GM12878 (cell line): Measurements from ENCODE around the gene ZBTB44. TPM values are rescaled to one million over a fixed set of nuclear protein-coding genes. Genes with fewer than 3 reads are reported as not detected.

Experiments
- ATAC-seq: fragments of 200-7000 bp; cut with Tn5 transposase; 3 replicates; pipeline ENCODE4 v1.9.1; 2020; ENCODE audit warnings: mild to moderate bottlenecking, moderate library complexity
- BruUV-seq: library from RNA; stranded (reverse); fragments of 400-500 nt; replicated peaks from 2 replicates; lab custom pipeline; 2021; lab: Mats Ljungman, UMichigan
- CTCF ChIA-PET: fragments of 300-600 bp; sonication (Branson Sonifier 250); formaldehyde crosslinking; extraction: SDS; loops from one replicate; lab custom pipeline; 2021; ENCODE audit warnings: inconsistent platforms; lab: Yijun Ruan, JAX
- POLR2A ChIA-PET: fragments of 350-600 bp; formaldehyde crosslinking; extraction: SDS; loops from one replicate; lab custom pipeline; 2021; ENCODE audit warnings: inconsistent platforms; lab: Charles Lee
- RAD21 ChIA-PET: fragments of 300-600 bp; sonication (Branson Sonifier 250); formaldehyde crosslinking; loops from one replicate; lab custom pipeline; 2023; ENCODE audit warnings: antibody characterized with exemption; ENCODE audit not compliant: unreplicated experiment; lab: Charles Lee
- SMC1A ChIA-PET: fragments of 300-600 bp; sonication (Branson Sonifier 250); formaldehyde crosslinking; loops from one replicate; lab custom pipeline; 2023; ENCODE audit not compliant: unreplicated experiment, uncharacterized antibody; lab: Charles Lee
- DNase-seq: peaks from one replicate; pipeline ENCODE4 v3.0.0-alpha.2; 2011; ENCODE audit warnings: low read depth, low spot score
- FAIRE-seq: peaks from 3 replicates; lab custom pipeline; 2011; peaks lifted over from hg19 to GRCh38; lab: Jason Lieb, UNC
- H2AFZ ChIP-seq: 2 replicates; pipeline ENCODE4 v1.6.0; 2011; ENCODE audit warnings: low read depth, low read length, control low read depth; ENCODE audit not compliant: control insufficient read depth
- H3K27ac ChIP-seq: 2 replicates; pipeline ENCODE4 v1.5.1; 2011; ENCODE audit warnings: control low read depth; ENCODE audit not compliant: control insufficient read depth, insufficient read depth
- H3K27me3 ChIP-seq, 2 experiments: replicated peaks in 1 of 2; 2 replicates each; pipeline versions ENCODE4 v1.6.0 to v1.6.1; 2011; ENCODE audit warnings: low read length in 1 of 2; ENCODE audit not compliant: control insufficient read depth in 2 of 2, insufficient read depth in 2 of 2
- H3K36me3 ChIP-seq, 2 experiments: 2 replicates each; pipeline ENCODE4 v1.5.1; 2011; ENCODE audit warnings: low read length in 1 of 2; ENCODE audit not compliant: control insufficient read depth in 2 of 2, insufficient read depth in 2 of 2
- H3K4me1 ChIP-seq: 2 replicates; pipeline ENCODE4 v1.6.1; 2011; ENCODE audit warnings: mild to moderate bottlenecking, low read length, moderate library complexity, mixed read lengths; ENCODE audit not compliant: control insufficient read depth, insufficient read depth
- H3K4me2 ChIP-seq: 2 replicates; pipeline ENCODE4 v1.6.0; 2011; ENCODE audit warnings: control low read depth; ENCODE audit not compliant: control insufficient read depth, insufficient read depth
- H3K4me3 ChIP-seq: fragments of 200-600 bp; sonication (generic); 2 replicates; pipeline ENCODE4 v1.5.1; 2016
- H3K79me2 ChIP-seq: 2 replicates; pipeline ENCODE4 v1.6.0; 2011; ENCODE audit warnings: low read length; ENCODE audit not compliant: control insufficient read depth, insufficient read depth
- H3K9ac ChIP-seq: 2 replicates; pipeline ENCODE4 v1.8.0; 2011; ENCODE audit warnings: low read length, control low read depth, mixed read lengths; ENCODE audit not compliant: control insufficient read depth, insufficient read depth
- H3K9me3 ChIP-seq: replicated peaks from 3 replicates; pipeline ENCODE4 v1.5.1; 2011; ENCODE audit warnings: mild to moderate bottlenecking, low read length; ENCODE audit not compliant: control insufficient read depth, insufficient read depth
- H4K20me1 ChIP-seq: 2 replicates; pipeline ENCODE4 v1.6.0; 2011; ENCODE audit not compliant: control insufficient read depth, insufficient read depth
- CBFB ChIP-seq: IDR thresholded peaks from 2 replicates; pipeline ENCODE4 v1.6.1; 2016; ENCODE audit warnings: antibody characterized with exemption, low read depth
- EGR1 ChIP-seq, 2 experiments: IDR thresholded peaks; 1 replicate in 1 of 2; 2 replicates in 1 of 2; pipeline ENCODE4 v1.6.1; 2011 to 2012; ENCODE audit warnings: low read depth in 2 of 2, low read length in 2 of 2, borderline replicate concordance in 1 of 2, mild to moderate bottlenecking in 1 of 2, moderate library complexity in 1 of 2
- GABPA ChIP-seq: IDR thresholded peaks from 2 replicates; pipeline ENCODE4 v1.6.1; 2014; ENCODE audit warnings: antibody characterized with exemption, low read depth, mild to moderate bottlenecking, inconsistent platforms
- ZBTB4 ChIP-seq: fragments of 450-650 bp; formaldehyde crosslinking; IDR thresholded peaks from 2 replicates; pipeline ENCODE4 v1.4.0; 2022; ENCODE audit warnings: mild to moderate bottlenecking, moderate library complexity
- ZNF207 ChIP-seq: fragments of 450-650 bp; IDR thresholded peaks from 2 replicates; pipeline ENCODE4 v1.6.1; 2014; ENCODE audit warnings: antibody characterized with exemption, mild to moderate bottlenecking, borderline replicate concordance
- ZZZ3 ChIP-seq: IDR thresholded peaks from 2 replicates; pipeline ENCODE4 v1.6.1; 2011; ENCODE audit warnings: low read depth; ENCODE audit not compliant: control insufficient read depth, insufficient read length
- WGBS: methylation state at CpG from one replicate; pipeline ENCODE4 v1.1.6; 2016; ENCODE audit warnings: low lambda C conversion rate; ENCODE audit not compliant: insufficient replicate concordance, insufficient coverage; ENCODE audit errors: missing lambda C conversion rate; 5-methylcytosine and 5-hydroxymethylcytosine counted together
- in situ Hi-C: fragments of 300-500 bp; cut with MboI; formaldehyde crosslinking; loops from 9 replicates; pipeline ENCODE4 v1.14.3; 2018; ENCODE audit warnings: mixed read lengths
- intact Hi-C: fragments of 100-400 bp; cut with micrococcal nuclease; formaldehyde crosslinking; loops from one replicate; pipeline ENCODE4 v1.14.2; 2022; ENCODE audit not compliant: unreplicated experiment
- polyA plus RNA-seq, 11 experiments: library from polyadenylated mRNA; depleted of rRNA in 4 of 11; unstranded in 6 of 11; stranded (reverse) in 5 of 11; fragments of >200 nt; fragmentation: Nextera tagmentation in 4 of 11; fragmentation: Illumina TruSeq in 1 of 11; extraction: Ambion mirVana in 4 of 11; extraction: Trizol in 1 of 11; gene quantifications; 1 replicate in 1 of 11; 2 replicates in 10 of 11; pipeline versions ENCODE4 v1.2.1 to v1.2.3, GENCODE V29; 2011 to 2016; ENCODE audit warnings: inconsistent platforms in 2 of 11, missing spikeins in 2 of 11, low read depth in 1 of 11
- total RNA-seq, 4 experiments: library from RNA; depleted of rRNA in 3 of 4; stranded (reverse); fragments of >200 nt in 3 of 4; fragmentation: Illumina TruSeq in 1 of 4; extraction: Trizol in 1 of 4; gene quantifications; 2 replicates each; pipeline versions ENCODE4 v1.2.1 to v1.2.3, GENCODE V29; 2013 to 2021

The ZBTB44 gene
- total and polyA plus RNA-seq, 10 of the 15 experiments (the other 5 are each of a cell fraction or from before 2014, with no cell fraction given): 2.8 to 38.2 (median 12.2) TPM

DNA sequence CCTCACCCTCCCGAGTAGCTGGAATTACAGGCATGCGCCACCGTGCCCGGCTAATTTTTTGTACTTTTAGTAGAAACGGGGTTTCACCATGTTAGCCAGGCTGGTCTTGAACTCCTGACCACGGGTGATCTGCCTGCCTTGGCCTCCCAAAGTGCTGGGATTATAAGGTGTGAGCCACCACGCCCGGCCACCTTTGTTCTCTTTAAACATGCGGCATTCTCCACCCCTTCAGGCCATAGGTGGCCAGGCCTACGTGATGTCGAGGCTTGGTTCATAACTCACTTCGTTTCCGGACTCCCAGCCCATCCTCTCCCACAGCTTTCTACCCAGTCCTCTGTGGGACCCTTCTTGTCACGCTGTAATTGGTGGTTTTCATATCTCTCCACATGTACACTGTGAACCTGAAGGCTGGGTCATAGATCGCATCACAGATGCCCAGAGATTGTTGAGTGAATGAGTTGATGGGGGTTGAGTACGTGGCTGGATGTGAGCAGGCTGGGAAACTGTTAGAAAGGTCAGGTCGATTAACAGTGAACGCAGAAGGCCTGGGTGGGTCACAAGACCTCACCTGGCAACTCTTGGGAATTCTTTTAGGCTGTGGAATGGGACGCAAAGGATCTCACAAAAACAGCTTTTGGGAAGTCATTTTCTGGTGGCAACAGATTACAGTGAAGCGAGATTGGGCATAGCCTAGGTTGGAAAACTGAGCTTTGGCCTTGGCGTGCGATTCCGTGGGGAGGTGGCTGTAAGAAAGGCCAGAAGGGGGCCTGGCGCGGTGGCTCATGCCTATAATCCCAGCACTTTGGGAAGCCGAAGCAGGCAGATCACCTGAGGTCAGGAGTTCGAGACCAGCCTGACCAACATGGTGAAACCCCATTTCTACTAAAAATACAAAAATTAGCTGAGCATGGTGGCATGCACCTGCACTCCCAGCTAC is 110.7 kb downstream of the ZBTB44 start (continued):
- TF ChIP-seq ZBTB4 (CRISPR knock-in tag) (no peak), ZZZ3 (no peak), ZNF207 (no peak), GABPA (no peak)

DNA sequence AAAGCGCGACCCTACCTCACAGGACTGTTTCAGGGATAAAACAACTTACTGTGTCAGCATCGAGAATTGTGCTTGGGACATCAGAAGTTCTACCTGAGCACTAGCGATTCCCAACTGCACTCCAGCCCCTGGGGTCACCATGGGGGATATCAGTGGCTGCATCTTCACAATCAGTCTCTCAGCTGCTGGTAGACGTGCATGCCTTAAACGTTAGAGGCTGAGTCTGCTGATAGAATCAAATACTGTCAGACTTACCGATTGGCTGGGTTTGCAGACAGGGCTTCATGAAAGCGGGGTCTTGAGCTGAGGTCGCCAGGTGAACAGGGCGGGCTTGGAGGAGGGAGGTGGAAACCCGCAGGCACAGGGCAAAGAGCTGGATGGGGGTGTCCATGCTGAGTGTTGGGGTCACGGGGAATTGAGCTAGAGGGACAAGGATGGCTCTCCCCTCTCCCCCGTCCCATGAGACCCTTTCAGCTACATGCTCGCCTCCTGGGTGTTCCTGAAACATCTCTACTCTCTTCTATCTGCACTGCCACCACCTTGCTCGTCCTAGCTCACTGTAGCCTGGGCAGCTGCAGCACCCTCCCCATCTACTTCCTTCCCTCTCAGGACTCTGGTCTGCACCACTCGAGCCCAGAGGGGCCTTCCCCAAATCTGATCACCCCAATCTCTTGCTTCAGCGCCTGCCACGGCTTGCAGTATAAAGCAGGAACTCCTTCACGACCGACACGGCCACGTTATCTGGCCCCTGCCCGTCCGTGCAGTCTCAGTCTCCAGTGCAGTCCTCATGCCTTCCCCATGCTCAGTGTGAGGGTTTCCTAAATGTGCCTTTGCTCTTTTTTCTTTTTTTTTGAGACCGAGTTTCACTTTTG is 111.7 kb downstream of the ZBTB44 start:
- in situ Hi-C loops: no loop called here
- CTCF ChIA-PET: no interaction called here
- no peak overlapping the region for H3K4me2 ChIP-seq
- intact Hi-C loops: no loop called here
- no peak overlapping the region for H3K9ac ChIP-seq
- no peak overlapping the region for H3K4me3 ChIP-seq
- no peaks in the 10 kb centered on the region for H3K79me2 ChIP-seq
- BruUV-seq: no TSS peak
- POLR2A ChIA-PET: no interaction called here
- no peak overlapping the region for H2AFZ ChIP-seq
- no peaks in the 10 kb centered on the region for H3K9me3 ChIP-seq
- H3K4me1 ChIP-seq: no peaks in the 10 kb centered on the region
- TF ChIP-seq EGR1 (IDR thresholded peaks at IDR 0.05; ENCODE audit: borderline replicate concordance in 1 of 2, low read depth in 2 of 2, low read length in 2 of 2) (no peak), CBFB (no peak)
- TF ChIP-seq, all 136 proteins: peak for 0
- Histone ChIP-seq H3K27ac (no peak overlapping the region), H3K27me3 (no peaks in the 10 kb centered on the region), H3K36me3 (peaks cover 0 to 2% of the 10 kb centered on the region in 2 experiments; a peak in 1 of 4 replicates), H4K20me1 (no peaks in the 10 kb centered on the region)
- FAIRE-seq (no peak), ATAC-seq (no peak; the same call in 2 of the 3 replicates), DNase-seq (no peak)
- ChIA-PET SMC1A (interaction anchor here (0.8 to 1.2 kb wide), 3 partner anchors 71 to 280 kb away, joined by 3 read pairs; no protein-coding TSS in a partner anchor), RAD21 (interaction anchor here (1.2 kb wide), 1 partner anchor 16 kb away, joined by 3 read pairs; no protein-coding TSS in a partner anchor)
- WGBS: 37% methylated on average over 25 of the region's 25 CpGs
